ENCODE results near the gene TNFRSF12A. TPM values are rescaled to one million over a fixed set of nuclear protein-coding genes. Genes with fewer than 3 reads are reported as not detected.
A peak's percentile ranks its signal among the peaks of the same experiment; 100 is the strongest.

The TNFRSF12A gene
- total and polyA plus RNA-seq, 10 of the 15 experiments (the other 5 are each of a cell fraction or from before 2014, with no cell fraction given), result 0.35 to 1.7 (median 1.2) TPM; not detected in 2

DNA sequence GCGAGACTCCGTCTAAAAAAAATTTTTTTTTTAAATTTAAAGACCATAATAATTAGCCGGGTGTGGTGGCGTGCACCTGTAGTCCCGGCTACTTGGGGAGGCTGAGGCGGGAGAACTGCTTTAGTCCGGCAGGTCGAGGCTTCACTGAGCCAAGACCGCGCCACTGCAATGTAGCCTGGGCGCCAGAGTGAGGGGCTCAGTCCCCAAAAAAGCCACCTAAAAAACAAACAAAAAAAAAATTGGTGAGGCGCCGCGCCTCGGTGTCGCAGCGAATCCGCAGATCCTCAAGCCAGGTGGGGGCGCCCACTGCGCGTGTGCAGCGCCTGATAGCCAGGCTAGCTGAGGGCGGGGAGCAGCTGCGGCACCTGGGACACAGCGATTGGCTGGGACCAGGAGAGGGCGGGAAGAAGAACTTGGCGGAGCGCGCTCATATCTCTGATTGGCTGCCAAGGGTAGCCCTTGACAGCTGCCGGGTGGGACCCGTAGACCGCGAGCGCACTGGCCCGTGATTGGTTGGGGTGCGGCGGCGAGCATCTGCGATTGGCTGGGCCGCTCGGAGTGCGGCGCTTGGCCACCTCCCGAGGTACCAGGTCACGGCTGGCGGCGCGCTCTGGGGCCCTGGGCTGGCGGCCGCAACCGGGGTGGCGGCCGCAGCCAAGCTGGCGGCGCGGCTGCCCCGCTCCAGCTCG, 16.4 kb upstream of the TNFRSF12A start (continued):
- TF ChIP-seq RFX5 (IDR thresholded peaks at IDR 0.05; ENCODE audit: low read depth, low read length) (peak; percentile 77), EGR1 (IDR thresholded peaks at IDR 0.05; ENCODE audit: borderline replicate concordance in 1 of 2, low read depth in 2 of 2, low read length in 2 of 2) (no peak), RCOR1 (conservative IDR thresholded peaks at IDR 0.05; ENCODE audit: low read depth, low read length) (no peak), ZZZ3 (IDR thresholded peaks at IDR 0.05; ENCODE audit: control insufficient read depth, insufficient read length, low read depth) (no peak), GABPA (IDR thresholded peaks at IDR 0.05; ENCODE audit: low read depth) (no peak), CUX1 (IDR thresholded peaks at IDR 0.05; ENCODE audit: insufficient replicate concordance, low read depth, low read length) (no peak), HCFC1 (IDR thresholded peaks at IDR 0.05; ENCODE audit: low read length) (0 out of 2 replicates have a peak, but pooled peaks have one; percentile 23), SUPT20H (IDR thresholded peaks at IDR 0.05; ENCODE audit: borderline replicate concordance, control insufficient read depth, low read depth, low read length) (no peak), RUNX3 (IDR thresholded peaks at IDR 0.05; ENCODE audit: low read length) (peak; percentile 78), TCF7 (IDR thresholded peaks at IDR 0.05; ENCODE audit: borderline replicate concordance) (no peak), IRF3 (IDR thresholded peaks at IDR 0.05) (peak; percentile 96), PML (IDR thresholded peaks at IDR 0.05; ENCODE audit: low read length) (no peak), SREBF1 (IDR thresholded peaks at IDR 0.05; ENCODE audit: low read length) (no peak), CBX5 (IDR thresholded peaks at IDR 0.05; ENCODE audit: low read depth) (no peak), BCL3 (IDR thresholded peaks at IDR 0.05; ENCODE audit: borderline replicate concordance, insufficient read depth, low read depth, low read length, poor library complexity, severe bottlenecking) (no peak), ZNF207 (IDR thresholded peaks at IDR 0.05; ENCODE audit: borderline replicate concordance) (peak; percentile 48; the same call in 1 of the 2 replicates), RB1 (IDR thresholded peaks at IDR 0.05; ENCODE audit: borderline replicate concordance) (peak; percentile 90; the same call in 1 of the 2 replicates), NR2F1 (conservative IDR thresholded peaks at IDR 0.05) (peak; percentile 67; the same call in 1 of the 2 replicates)
- TF ChIP-seq, protein P1, sequence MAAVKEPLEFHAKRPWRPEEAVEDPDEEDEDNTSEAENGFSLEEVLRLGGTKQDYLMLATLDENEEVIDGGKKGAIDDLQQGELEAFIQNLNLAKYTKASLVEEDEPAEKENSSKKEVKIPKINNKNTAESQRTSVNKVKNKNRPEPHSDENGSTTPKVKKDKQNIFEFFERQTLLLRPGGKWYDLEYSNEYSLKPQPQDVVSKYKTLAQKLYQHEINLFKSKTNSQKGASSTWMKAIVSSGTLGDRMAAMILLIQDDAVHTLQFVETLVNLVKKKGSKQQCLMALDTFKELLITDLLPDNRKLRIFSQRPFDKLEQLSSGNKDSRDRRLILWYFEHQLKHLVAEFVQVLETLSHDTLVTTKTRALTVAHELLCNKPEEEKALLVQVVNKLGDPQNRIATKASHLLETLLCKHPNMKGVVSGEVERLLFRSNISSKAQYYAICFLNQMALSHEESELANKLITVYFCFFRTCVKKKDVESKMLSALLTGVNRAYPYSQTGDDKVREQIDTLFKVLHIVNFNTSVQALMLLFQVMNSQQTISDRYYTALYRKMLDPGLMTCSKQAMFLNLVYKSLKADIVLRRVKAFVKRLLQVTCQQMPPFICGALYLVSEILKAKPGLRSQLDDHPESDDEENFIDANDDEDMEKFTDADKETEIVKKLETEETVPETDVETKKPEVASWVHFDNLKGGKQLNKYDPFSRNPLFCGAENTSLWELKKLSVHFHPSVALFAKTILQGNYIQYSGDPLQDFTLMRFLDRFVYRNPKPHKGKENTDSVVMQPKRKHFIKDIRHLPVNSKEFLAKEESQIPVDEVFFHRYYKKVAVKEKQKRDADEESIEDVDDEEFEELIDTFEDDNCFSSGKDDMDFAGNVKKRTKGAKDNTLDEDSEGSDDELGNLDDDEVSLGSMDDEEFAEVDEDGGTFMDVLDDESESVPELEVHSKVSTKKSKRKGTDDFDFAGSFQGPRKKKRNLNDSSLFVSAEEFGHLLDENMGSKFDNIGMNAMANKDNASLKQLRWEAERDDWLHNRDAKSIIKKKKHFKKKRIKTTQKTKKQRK (IDR thresholded peaks at IDR 0.05; ENCODE audit: low read depth, low read length), result peak; percentile 48; the same call in 1 of the 2 replicates
